H7 (cell line): ENCODE measurements around the gene RPS6KA2. TPM values are rescaled to one million over a fixed set of nuclear protein-coding genes. Genes with fewer than 3 reads are reported as not detected.

Experiments used
- DNase-seq: peaks from one replicate; pipeline ENCODE4 v3.0.0; 2012
- H3K27me3 ChIP-seq: 2 replicates; pipeline ENCODE4 v1.6.0; 2011; ENCODE audit warnings: mild to moderate bottlenecking, low read length; ENCODE audit not compliant: control insufficient read depth, insufficient read depth
- H3K36me3 ChIP-seq: replicated peaks from 2 replicates; pipeline ENCODE4 v1.5.1; 2011; ENCODE audit warnings: low read length; ENCODE audit not compliant: control insufficient read depth, insufficient read depth
- H3K4me3 ChIP-seq: 2 replicates; pipeline ENCODE4 v1.5.1; 2011; ENCODE audit warnings: low read depth, mild to moderate bottlenecking, control low read depth, low read length, moderate library complexity; ENCODE audit not compliant: insufficient read depth
- total RNA-seq: library from RNA; depleted of rRNA; stranded (reverse); fragments of >200 nt; shearing (Covaris generic); gene quantifications from 2 replicates; pipeline ENCODE4 v1.2.3, GENCODE V29; 2014

RPS6KA2 gene
- total RNA-seq, 1 experiment from 2014 or later = 12.7 TPM

- no peak for DNase-seq
- no peak overlapping the region for H3K4me3 ChIP-seq
- no peaks in the 10 kb centered on the region; the same call in 1 of the 2 replicates for H3K36me3 ChIP-seq
These were observed 115.7 kb downstream of the RPS6KA2 start for GRCh38 chr6:166511316-166511715.

GRCh38 chr6:166509193-166509592 lies 117.9 kb downstream of the RPS6KA2 start:
- Histone ChIP-seq H3K27me3 (no peaks in the 10 kb centered on the region), H3K36me3 (no peaks in the 10 kb centered on the region; the same call in 1 of the 2 replicates)
- DNase-seq = no peak

More at GRCh38 chr6:166511316-166511715, 115.7 kb downstream of the RPS6KA2 start:
- no peaks in the 10 kb centered on the region for H3K27me3 ChIP-seq

GRCh38 chr6:166508726-166509125 lies 118.3 kb downstream of the RPS6KA2 start:
- no peaks in the 10 kb centered on the region for H3K27me3 ChIP-seq
- H3K4me3 ChIP-seq = no peak overlapping the region
- no peak for DNase-seq
- H3K36me3 ChIP-seq = no peaks in the 10 kb centered on the region; the same call in 1 of the 2 replicates

More at GRCh38 chr6:166509193-166509592, 117.9 kb downstream of the RPS6KA2 start:
- H3K4me3 ChIP-seq = no peak overlapping the region

GRCh38 chr6:166507809-166508564 lies 119.1 kb downstream of the RPS6KA2 start:
- Histone ChIP-seq H3K36me3 (no peaks in the 10 kb centered on the region; the same call in 1 of the 2 replicates), H3K4me3 (no peak overlapping the region), H3K27me3 (no peaks in the 10 kb centered on the region)
- no peak for DNase-seq

- no peak overlapping the region for H3K4me3 ChIP-seq
- no peak for DNase-seq
- no peaks in the 10 kb centered on the region; the same call in 1 of the 2 replicates for H3K36me3 ChIP-seq
- H3K27me3 ChIP-seq = no peaks in the 10 kb centered on the region
These were observed 119.7 kb downstream of the RPS6KA2 start for GRCh38 chr6:166507380-166507779.

- Histone ChIP-seq H3K27me3 (no peaks in the 10 kb centered on the region), H3K36me3 (no peaks in the 10 kb centered on the region; the same call in 1 of the 2 replicates), H3K4me3 (no peak overlapping the region)
- DNase-seq = no peak
These were observed 121.7 kb downstream of the RPS6KA2 start for GRCh38 chr6:166505133-166505905.

- DNase-seq = no peak
- Histone ChIP-seq H3K27me3 (no peaks in the 10 kb centered on the region), H3K4me3 (no peak overlapping the region), H3K36me3 (no peaks in the 10 kb centered on the region; the same call in 1 of the 2 replicates)
These were observed 123.0 kb downstream of the RPS6KA2 start for GRCh38 chr6:166504100-166504499.

GRCh38 chr6:166503167-166503744 lies 123.8 kb downstream of the RPS6KA2 start:
- no peaks in the 10 kb centered on the region for H3K36me3 ChIP-seq
- no peak for DNase-seq
- no peak overlapping the region for H3K4me3 ChIP-seq
- no peaks in the 10 kb centered on the region for H3K27me3 ChIP-seq

- Histone ChIP-seq H3K4me3 (no peak overlapping the region), H3K27me3 (no peaks in the 10 kb centered on the region), H3K36me3 (no peaks in the 10 kb centered on the region)
- no peak for DNase-seq
These were observed 124.6 kb downstream of the RPS6KA2 start for GRCh38 chr6:166502453-166502852.

GRCh38 chr6:166501246-166501645 lies 125.8 kb downstream of the RPS6KA2 start:
- Histone ChIP-seq H3K27me3 (no peaks in the 10 kb centered on the region), H3K4me3 (no peak overlapping the region), H3K36me3 (no peaks in the 10 kb centered on the region)
- DNase-seq = no peak

GRCh38 chr6:166500246-166500645 lies 126.8 kb downstream of the RPS6KA2 start:
- DNase-seq = no peak
- Histone ChIP-seq H3K36me3 (no peaks in the 10 kb centered on the region), H3K27me3 (no peaks in the 10 kb centered on the region), H3K4me3 (no peak overlapping the region)

- DNase-seq = no peak
- H3K4me3 ChIP-seq = no peak overlapping the region
- no peaks in the 10 kb centered on the region for H3K27me3 ChIP-seq
- H3K36me3 ChIP-seq = peaks cover 1% of the 10 kb centered on the region; the same call in 1 of the 2 replicates
These were observed 127.5 kb downstream of the RPS6KA2 start for GRCh38 chr6:166499350-166500163.

- no peak for DNase-seq
- H3K27me3 ChIP-seq = no peaks in the 10 kb centered on the region
These were observed 128.2 kb downstream of the RPS6KA2 start for GRCh38 chr6:166498661-166499349.

More at GRCh38 chr6:166498661-166499349, 128.2 kb downstream of the RPS6KA2 start:
- peaks cover 1% of the 10 kb centered on the region for H3K36me3 ChIP-seq
- no peak overlapping the region for H3K4me3 ChIP-seq
